Right lung (tissue), 5 donors: ENCODE data around the gene ALK. TPM values are rescaled to one million over a fixed set of nuclear protein-coding genes. Genes with fewer than 3 reads are reported as not detected.
A peak's percentile ranks its signal among the peaks of the same experiment; 100 is the strongest.
"Not testable (repeated sequence)": the region's sequence is repeated elsewhere in the genome, so short reads cannot be mapped to it uniquely, and the experiment has no call there.

Experiments used
- DNase-seq, 2 donors: peaks; one replicate each; pipeline ENCODE4 v3.0.0-alpha.2; 2013
- polyA plus RNA-seq, 5 donors: library from polyadenylated mRNA; unstranded; fragments of 120-200 nt; gene quantifications; one replicate each; pipeline versions ENCODE4 v1.2.1 to v1.2.3, GENCODE V29; 2013; ENCODE audit warnings: inconsistent platforms in 1 of 5, low replicate concordance in 1 of 5; ENCODE audit not compliant: insufficient read length in 5 of 5, insufficient read depth in 1 of 5

Gene ALK
- polyA plus RNA-seq, 5 donors = 0.03 to 0.27 (median 0.05) TPM

GRCh38 chr2:29841386-29842004, 79.9 kb downstream of the ALK start:
- DNase-seq = peak; percentile 1 to 10

DNA sequence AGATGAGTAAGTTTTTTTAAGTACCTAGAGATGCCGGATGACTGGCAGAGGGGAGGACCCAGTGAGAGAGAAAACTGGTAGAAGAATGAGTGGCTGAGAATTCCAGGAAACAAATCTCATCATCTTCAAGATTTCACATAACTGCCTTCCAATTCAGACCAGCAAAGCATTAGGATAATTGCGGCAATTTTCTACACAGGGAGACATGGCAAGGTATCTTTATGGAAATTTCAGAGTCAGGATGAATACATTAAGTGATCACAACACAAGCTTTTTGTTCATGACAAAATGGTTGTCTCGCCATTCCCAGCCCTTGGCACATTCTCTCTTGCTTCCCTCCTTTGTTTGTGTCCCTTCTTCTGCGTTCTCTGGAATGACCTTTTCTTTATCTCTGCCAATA, 82.1 kb downstream of the ALK start:
- no peak for DNase-seq

DNA sequence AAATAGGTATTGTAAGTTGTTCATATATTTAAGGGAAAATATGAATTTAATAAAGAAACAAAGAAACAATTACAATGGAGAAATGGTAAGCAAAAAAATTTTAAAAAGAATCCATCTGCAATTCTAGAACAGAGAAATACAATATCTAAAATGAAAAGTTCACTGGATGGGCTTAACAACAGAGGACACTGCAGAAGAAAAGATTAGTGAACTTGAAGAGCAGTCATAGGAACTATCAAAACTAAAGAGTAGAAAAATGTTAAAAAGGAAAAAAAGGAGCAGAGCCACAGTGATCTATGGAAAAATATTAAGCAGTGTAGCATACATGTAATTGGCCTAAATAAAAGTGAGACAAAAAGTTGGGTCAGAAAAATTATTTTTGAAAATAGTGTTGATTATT, 83.5 kb downstream of the ALK start:
- DNase-seq = no peak

DNA sequence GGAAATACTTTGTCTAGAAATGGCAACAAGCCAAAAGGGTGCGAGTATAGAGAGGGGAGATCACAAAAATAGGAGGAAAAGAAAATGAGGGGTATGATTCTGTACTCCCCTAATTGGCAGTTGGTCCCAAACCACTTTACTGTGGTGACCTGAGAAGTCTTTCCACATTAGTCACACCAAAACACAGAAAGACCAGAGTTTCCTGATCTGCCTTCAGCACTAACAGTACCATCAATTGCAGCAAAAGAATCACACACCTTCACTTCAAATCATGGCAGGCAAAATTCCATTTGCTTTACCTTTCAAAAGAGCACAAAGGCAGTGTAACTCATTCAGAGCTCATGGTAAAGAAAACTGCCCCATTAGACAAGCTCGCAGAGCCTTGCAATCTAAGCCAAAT, 86.8 kb downstream of the ALK start:
- no peak for DNase-seq

DNA sequence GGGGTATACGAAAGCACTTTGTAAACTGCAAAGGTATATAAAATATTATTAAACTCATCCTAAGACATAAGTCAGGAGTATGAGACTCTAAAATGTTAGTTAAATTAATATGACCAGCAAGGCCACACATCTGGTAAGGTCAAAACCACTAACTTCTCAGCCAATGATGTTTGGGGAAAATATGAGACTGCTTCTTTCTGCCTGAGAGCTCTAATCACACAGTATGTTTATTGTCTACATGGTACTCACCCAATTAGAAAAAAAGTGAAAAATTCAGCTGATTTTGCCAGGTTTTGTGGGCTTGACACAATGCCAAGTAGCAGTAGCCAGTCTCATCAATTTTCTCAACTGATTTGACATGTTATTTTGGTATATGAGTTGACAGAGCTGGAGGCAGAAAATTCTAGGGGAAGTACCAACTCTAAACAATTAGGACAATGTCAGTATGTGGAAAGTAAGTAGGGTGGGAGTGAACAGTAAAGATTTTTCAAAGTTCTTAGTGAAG, 87.3 kb downstream of the ALK start:
- no peak for DNase-seq

GRCh38 chr2:29831560-29831959, 89.8 kb downstream of the ALK start:
- no peak for DNase-seq

DNA sequence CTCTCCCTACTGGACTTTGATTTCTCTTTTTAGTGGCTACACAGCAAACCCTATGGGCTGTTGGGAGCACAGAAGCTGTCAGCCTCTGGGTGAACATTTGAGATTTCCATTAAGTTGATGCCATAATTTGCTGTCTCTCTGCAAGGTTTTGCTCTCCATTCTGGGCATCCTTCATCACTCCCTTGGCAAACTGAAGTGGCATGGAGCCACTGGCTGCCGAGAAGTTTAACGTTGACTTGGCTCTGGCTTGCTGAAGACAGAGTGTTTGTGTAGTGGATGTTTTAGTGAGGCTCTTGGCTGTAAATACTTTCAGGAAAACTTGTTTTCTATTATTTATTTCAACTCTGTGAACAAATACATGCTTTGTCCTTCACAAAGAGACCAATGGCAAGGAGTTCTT, 91.5 kb downstream of the ALK start:
- DNase-seq = no peak

DNA sequence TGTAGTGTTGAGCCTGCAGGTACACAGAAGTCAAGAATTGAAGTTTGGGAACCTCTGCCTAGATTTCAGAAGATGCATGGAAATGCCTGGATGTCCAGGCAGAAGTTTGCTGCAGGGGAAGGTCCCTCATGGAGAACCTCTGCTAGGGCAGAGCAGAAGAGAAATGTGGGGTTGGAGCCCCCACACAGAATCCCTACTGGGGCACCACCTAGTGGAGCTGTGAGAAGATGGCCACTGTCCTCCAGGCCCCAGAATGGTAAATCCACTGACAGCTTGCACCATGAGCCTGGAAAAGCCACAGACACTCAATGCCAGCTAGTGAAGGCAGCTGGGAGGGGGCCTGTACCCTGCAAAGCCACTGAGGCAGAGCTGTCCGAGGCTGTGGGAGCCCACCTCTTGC, 97.2 kb downstream of the ALK start:
- DNase-seq = not testable (repeated sequence)

DNA sequence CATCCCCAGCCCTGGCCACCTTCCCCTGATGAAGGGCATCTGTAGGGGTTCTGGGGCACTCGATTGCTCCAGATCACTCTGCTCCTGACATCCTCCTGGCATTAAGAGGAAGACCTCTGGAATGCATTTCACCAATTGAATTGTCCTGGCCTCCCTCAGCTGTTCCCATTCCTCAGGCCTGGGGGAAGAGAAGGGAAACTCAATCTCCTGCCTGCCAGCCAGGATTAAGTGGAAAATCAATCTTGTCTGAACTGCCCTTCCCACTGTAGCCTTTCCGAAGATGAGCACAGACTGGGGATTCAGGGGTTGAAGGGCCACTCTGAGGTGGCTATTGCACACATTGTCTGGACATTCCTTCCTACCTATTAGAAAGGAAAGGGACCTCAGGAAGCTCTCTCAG, 99.8 kb downstream of the ALK start:
- no peak for DNase-seq

DNA sequence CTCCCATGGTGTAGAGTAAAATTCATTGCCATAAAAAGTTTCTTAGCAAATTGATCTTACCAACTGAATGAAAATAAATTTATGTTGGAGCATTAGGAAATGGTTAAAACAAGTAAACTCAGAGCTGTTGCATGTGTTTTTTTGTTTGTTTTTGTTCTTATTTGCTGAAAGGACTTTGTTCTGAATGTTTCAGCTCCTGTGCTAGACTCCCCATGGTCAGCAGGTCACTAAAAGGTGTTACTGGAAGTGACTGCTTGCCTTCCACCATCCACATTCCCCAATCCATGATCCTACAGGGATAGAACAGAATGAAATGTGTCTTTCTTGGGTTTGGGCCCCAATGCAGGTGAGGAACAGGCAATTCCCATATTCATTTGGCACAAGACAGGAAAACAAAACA, 101.8 kb downstream of the ALK start:
- no peak for DNase-seq

GRCh38 chr2:29817801-29818680, 103.3 kb downstream of the ALK start:
- DNase-seq = no peak

DNA sequence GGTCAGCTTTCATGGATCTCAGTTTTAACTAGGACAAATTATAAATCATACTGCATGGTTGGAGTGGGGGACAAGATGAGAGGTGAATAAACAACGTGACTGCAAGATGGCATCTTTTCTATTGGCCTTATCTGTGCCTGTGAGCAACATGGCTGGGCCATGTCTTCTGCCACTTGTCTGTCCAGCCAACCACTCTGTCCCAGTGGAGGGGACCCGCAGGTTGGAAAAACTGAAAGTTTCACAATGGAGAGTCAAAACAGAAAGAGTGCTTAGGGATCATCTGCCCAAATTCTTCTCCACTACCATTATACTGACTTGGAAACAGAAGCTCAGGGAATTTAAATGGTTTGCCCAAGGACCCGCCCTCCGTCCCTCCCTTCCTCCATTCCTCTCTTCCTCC, 104.1 kb downstream of the ALK start:
- DNase-seq = no peak

DNA sequence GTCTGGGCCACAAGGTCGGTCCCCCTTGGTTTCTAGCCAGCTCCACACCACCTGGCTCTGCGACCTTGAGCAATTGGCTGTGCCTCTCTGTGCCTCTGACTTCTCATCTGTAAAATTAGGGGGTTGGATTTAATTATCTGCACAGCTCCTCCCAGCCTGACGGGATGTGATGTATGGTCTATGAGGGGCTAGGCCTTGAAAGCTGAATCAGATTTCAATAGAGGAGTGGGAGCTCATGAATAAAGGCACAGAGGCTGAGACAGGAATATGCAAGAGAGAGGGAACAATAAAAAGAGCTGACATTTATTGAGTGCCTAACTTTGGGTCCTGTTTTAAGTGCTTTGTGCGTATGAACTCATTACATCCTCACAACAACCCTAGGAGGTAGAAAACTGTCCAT, 104.7 kb downstream of the ALK start:
- DNase-seq = no peak

DNA sequence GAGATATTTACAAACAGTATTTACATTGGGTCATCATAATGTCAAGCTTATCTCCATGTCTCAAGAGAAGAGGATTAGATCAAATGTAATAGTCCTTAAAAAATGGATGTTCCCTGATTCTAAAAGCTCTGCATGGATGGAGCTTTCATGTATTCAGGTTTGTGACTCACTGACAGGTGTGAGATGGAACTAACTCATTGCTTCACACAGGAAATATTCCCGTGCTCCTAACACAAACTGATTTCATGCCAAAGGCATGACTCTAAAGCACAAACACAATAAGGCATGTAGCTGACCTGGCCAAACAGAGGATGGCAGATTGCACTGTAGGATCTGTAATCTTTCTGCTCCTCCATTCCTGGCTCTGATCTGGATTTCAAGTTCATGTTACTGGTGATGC, 110.0 kb downstream of the ALK start:
- no peak for DNase-seq

- DNase-seq = no peak
Measured at GRCh38 chr2:29810956-29811355, 110.4 kb downstream of the ALK start.

- DNase-seq = no peak
Measured at GRCh38 chr2:29808321-29808720, 113.1 kb downstream of the ALK start.

DNA sequence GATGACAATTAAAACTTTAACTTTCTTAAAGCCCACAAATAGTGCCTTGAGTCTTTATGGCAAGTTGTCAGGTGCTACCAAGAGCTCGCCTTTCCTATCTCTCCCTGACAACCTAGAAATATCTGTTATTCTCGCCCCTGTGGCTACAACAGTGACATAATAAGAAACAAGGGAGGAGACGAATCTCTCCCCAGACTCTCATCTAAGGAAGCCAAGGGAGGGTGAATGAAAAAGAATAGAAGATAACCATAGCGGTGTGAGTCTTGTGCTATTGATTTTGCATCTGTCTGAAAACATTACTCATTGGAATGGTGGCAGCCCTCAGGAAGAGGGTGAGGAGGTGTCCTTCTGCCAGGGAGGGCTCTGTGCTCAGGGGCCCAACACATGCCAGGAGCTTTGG, 114.3 kb downstream of the ALK start:
- no peak for DNase-seq

DNA sequence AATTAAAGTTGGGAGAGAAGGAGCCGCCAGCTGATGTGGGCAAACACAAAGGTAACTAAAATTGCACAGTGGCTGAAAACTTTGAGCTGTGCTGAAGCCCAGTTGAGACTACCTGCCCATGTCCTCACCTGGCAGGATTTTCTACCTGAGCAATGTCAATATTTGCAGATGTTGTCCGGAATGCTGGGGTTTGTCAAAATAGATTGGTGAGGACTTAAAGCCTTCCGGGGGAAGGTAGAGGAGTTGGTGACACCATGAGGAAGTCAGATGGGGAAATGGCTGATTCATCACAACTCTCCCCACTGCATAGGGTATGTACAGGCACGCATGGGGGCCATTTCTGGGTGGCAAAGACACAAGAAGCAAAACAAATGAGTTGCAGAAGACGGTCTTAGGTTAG, 114.9 kb downstream of the ALK start:
- no peak for DNase-seq

GRCh38 chr2:29804671-29805070, 116.7 kb downstream of the ALK start:
- no peak for DNase-seq

DNA sequence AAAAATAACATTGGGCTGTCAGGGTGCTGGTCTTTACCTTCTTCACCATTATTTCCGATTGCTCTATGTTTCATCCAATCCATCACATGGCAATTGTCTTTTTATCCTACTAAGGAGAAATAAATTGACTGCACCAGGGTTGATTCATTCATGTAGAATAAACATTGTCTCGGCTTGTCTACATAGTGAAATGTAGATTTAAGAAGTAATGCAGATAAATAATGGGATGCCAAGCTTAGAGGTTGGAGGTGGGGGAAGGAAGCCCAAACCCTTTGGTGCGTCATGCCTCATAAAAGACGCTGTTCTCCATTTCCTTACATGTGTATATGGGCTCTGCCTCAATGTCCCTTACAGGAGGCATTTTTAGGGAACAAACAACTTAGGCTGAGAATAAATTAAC, 117.8 kb downstream of the ALK start:
- no peak for DNase-seq

- DNase-seq = no peak
Measured at GRCh38 chr2:29802986-29803385, 118.4 kb downstream of the ALK start.

DNA sequence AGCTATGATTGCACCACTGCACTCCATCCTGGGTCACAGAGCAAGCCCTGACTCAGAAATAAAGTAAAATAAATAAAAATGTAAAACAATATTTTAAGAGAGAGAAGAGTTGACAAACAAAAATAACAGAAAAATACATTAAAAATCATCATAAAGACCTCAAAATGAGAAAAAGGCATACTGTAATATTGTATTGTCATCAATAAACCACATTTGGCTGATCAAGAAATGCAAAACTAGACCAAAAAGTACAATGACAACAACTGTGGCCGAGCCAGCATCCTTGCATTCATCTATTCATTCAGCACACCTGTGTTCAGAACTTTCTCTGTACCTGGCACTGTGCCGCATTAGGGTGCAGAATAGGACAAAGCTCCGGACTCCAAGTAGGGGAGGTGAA, 121.8 kb downstream of the ALK start:
- no peak for DNase-seq

GRCh38 chr2:29797916-29798315, 123.5 kb downstream of the ALK start:
- DNase-seq = no peak
